AG04450 (cell line): ENCODE results near the gene MOCOS. TPM values are rescaled to one million over a fixed set of nuclear protein-coding genes. Genes with fewer than 3 reads are reported as not detected.

Source experiments
- CTCF ChIA-PET: fragments of 300-600, 350-600 bp; formaldehyde crosslinking; extraction: SDS; loops from one replicate; lab custom pipeline; 2022; ENCODE audit warnings: antibody characterized with exemption, inconsistent platforms; lab: Charles Lee
- POLR2A ChIA-PET: fragments of 350-600 bp; formaldehyde crosslinking; extraction: SDS; loops from one replicate; lab custom pipeline; 2021; ENCODE audit warnings: antibody characterized with exemption, inconsistent platforms; lab: Yijun Ruan, JAX
- DNase-seq: peaks from one replicate; pipeline ENCODE4 v3.0.0-alpha.2; 2011; ENCODE audit warnings: low read depth, low spot score
- H3K27ac ChIP-seq: one replicate; pipeline ENCODE4 v1.5.1; 2012; ENCODE audit warnings: low read depth, low read length, control low read depth
- H3K27me3 ChIP-seq: one replicate; pipeline ENCODE4 v1.6.0; 2012; ENCODE audit warnings: low read length; ENCODE audit not compliant: control insufficient read depth, insufficient read depth
- H3K4me3 ChIP-seq: 2 replicates; pipeline ENCODE4 v1.5.1; 2011; ENCODE audit warnings: mild to moderate bottlenecking, low read depth, low read length, control low read depth
- H3K9me3 ChIP-seq: 2 replicates; pipeline ENCODE4 v1.5.1; 2012; ENCODE audit warnings: low read length; ENCODE audit not compliant: control insufficient read depth, insufficient read depth
- polyA plus RNA-seq: library from polyadenylated mRNA; depleted of rRNA; stranded (reverse); fragments of >200 nt; gene quantifications from 2 replicates; pipeline ENCODE4 v1.2.3, GENCODE V29; 2011
- TF ChIP-seq, protein P1 (sequence below): IDR thresholded peaks from 2 replicates; pipeline ENCODE4 v1.5.1; 2011; ENCODE audit warnings: low read depth, low read length, control low read depth, inconsistent platforms

Gene MOCOS
- polyA plus RNA-seq, 1 experiment: 5.1 TPM

DNA sequence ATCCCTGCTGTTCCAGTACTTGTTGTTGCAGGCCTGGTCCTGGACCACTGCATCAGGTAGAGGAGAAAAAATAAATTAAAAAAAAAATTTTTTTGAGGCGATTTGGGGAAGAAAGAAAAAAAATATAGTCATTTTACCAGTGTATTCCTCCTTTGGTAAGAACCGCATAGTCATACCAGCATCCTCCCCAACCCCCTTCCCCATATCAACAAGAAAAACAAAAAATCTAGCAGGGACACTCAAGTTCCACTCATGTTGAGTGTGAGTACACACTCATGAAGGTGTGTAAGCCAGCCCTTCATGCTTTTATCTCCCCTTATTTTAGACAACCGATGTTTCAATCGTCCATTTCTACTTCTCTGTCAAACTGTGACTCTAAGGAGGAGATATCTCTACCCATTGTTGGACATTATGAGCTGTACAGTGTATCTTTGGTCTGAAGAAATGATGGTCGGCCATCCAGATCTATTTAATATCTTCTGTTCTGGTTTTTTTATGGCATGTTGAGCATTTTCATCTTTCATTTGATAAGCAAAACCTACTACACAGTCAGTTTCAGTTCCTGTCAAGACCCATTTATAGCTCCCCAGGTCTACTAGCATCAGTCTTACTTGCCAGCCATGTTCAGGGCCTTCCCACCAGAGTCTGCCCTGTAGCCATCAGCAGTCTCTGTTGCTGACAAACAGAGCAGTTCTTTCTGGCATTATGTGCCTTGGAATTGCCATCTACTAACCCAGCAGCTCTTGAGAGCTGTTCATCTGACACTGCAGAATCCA, 37.6 kb upstream of the MOCOS start:
- no peaks in the 10 kb centered on the region for H3K27me3 ChIP-seq
- H3K27ac ChIP-seq: no peak overlapping the region
- H3K9me3 ChIP-seq: no peaks in the 10 kb centered on the region
- TF ChIP-seq, protein P1, sequence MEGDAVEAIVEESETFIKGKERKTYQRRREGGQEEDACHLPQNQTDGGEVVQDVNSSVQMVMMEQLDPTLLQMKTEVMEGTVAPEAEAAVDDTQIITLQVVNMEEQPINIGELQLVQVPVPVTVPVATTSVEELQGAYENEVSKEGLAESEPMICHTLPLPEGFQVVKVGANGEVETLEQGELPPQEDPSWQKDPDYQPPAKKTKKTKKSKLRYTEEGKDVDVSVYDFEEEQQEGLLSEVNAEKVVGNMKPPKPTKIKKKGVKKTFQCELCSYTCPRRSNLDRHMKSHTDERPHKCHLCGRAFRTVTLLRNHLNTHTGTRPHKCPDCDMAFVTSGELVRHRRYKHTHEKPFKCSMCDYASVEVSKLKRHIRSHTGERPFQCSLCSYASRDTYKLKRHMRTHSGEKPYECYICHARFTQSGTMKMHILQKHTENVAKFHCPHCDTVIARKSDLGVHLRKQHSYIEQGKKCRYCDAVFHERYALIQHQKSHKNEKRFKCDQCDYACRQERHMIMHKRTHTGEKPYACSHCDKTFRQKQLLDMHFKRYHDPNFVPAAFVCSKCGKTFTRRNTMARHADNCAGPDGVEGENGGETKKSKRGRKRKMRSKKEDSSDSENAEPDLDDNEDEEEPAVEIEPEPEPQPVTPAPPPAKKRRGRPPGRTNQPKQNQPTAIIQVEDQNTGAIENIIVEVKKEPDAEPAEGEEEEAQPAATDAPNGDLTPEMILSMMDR: no peak
- no peak for DNase-seq
- CTCF ChIA-PET: interaction anchor here (0.6 to 1.3 kb wide), 3 partner anchors 9 to 135 kb away, joined by 3 to 5 read pairs (median 4); no protein-coding TSS in a partner anchor
- POLR2A ChIA-PET: interaction anchor here (0.7 kb wide), 2 partner anchors 8 to 16 kb away, joined by 5 to 6 read pairs; no protein-coding TSS in a partner anchor
- no peak overlapping the region for H3K4me3 ChIP-seq

GRCh38 chr18:36152781-36153180, 34.5 kb upstream of the MOCOS start:
- Histone ChIP-seq H3K27ac (peak overlapping the region; percentile 80), H3K4me3 (no peak overlapping the region), H3K9me3 (no peaks in the 10 kb centered on the region), H3K27me3 (no peaks in the 10 kb centered on the region)
- POLR2A ChIA-PET: interaction anchor here (0.5 kb wide), 1 partner anchor 17 kb away, joined by 3 read pairs; no protein-coding TSS in a partner anchor
- DNase-seq: no peak
- TF ChIP-seq, protein P1: no peak
- CTCF ChIA-PET: interaction anchor here (0.8 to 1.7 kb wide), 3 partner anchors 9 to 57 kb away, joined by 3 to 4 read pairs (median 4); partner anchors contain the start of gene ELP2

DNA sequence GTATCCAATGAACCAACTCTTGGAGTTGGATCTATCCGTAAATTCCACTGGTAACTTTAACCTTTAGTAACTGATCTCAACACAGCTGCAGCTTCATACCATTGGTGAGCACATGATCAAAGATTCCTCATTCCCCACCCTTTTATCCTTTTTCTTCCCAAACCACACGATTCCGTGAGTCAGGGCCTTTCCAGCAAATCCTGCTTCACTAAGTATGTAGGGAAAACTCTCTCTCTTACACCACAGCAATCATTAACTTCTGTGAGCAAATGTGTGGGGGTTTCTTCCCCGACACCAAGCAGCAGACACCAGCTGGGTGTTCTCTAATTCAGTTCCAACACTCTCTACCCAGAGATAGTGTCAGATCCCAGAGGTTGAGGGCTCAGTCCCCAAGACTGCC, 34.1 kb upstream of the MOCOS start:
- Histone ChIP-seq H3K4me3 (no peak overlapping the region), H3K27ac (peak overlapping the region; percentile 94), H3K27me3 (no peaks in the 10 kb centered on the region), H3K9me3 (no peaks in the 10 kb centered on the region)
- CTCF ChIA-PET: interaction anchor here (0.8 to 1.7 kb wide), 3 partner anchors 9 to 57 kb away, joined by 3 to 4 read pairs (median 4); partner anchors contain the start of gene ELP2
- peak; percentile 77 for DNase-seq
- TF ChIP-seq, protein P1: no peak
- POLR2A ChIA-PET: interaction anchor here (0.5 kb wide), 1 partner anchor 17 kb away, joined by 3 read pairs; no protein-coding TSS in a partner anchor

DNA sequence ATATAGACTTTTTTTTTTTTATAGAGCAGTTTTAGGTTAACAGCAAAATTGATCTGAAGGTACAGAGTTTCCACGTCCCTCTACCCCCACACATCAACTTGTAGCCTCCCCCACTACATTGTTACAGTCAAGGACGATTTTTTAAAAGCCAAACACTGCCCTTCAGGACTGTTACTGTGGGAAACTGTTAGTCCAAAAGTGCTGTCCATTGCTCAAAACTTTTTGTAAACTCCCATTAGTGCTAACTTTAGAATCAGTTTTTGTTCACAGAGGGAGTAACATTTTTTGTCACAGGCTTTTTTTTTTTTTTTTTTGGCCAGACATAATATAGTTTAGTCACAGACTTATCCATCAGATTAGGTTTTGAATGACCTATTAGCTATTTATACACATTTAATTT, 33.5 kb upstream of the MOCOS start:
- ChIA-PET CTCF (no interaction called here), POLR2A (no interaction called here)
- peak overlapping the region; percentile 94 for H3K27ac ChIP-seq

More for the DNA sequence above, 33.5 kb upstream of the MOCOS start:
- DNase-seq: no peak
- H3K27me3 ChIP-seq: no peaks in the 10 kb centered on the region
- TF ChIP-seq, protein P1: no peak
- no peak overlapping the region for H3K4me3 ChIP-seq
- no peaks in the 10 kb centered on the region for H3K9me3 ChIP-seq
